K562 treated with DMSO at 1 percent for 4 hours (cell line): ENCODE results near the gene LMBRD2. TPM values are rescaled to one million over a fixed set of nuclear protein-coding genes. Genes with fewer than 3 reads are reported as not detected.

ENCODE experiments used
- total RNA-seq: library from RNA; unstranded; fragments of 300-600 nt; gene quantifications from 2 replicates; pipeline ENCODE4 v1.2.3, GENCODE V29; 2022; ENCODE audit not compliant: insufficient read depth

LMBRD2 gene
- 4.0 and 4.9 TPM in 2 replicates for total RNA-seq

DNA sequence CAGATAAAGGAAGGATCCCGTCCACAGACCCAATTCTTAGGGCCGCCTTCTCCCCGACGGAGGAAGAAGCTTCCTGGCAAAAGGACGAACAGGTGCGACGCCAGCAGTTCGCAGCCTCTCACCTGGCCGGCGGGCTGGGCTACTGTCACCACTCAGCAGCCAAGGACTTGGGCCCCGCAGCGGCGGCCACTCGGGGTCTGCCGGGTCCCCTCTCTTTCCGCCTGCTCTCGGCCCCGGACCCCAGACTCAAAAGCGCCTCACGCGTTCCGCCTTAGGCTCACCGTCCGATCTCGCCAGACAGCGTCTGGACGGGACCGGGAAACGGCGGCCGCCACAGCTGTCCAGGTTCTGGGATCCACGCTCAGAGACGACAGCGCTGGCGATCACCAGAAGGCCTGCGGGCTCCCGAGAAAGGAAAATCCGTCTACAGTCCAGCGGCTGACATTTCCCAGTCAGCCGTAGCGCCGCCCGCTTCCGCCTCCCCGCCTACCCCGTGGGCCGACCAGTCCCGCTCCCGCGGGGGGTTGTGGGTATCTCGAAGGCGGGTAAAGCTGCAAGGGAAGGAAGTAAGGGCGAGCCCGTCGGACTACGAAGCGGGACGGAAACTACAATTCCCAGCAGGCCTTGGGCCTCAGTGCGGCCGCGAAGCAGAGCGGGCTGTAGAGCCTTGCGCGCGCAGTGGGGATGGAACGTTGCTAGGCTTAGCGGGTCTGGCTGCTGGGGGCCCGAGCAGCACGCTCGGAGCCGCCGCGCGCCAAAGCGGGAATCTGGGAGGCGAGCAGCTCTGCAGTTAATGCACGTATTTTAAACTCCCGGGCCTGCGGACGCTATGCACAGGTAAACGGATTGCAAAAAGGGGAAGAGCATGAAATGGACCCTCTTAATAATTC lies at the start of gene LMBRD2, which contains the start of gene SKP2:
Gene LMBRD2 (minus strand): TSS at position 454 of the 890 bp plus-strand sequence. CDS start 8,538 bp downstream, outside the sequence.
Gene SKP2 (plus strand): TSS at position 678 of the 890 bp plus-strand sequence. CDS start 152 bp downstream, at position 830.

DNA sequence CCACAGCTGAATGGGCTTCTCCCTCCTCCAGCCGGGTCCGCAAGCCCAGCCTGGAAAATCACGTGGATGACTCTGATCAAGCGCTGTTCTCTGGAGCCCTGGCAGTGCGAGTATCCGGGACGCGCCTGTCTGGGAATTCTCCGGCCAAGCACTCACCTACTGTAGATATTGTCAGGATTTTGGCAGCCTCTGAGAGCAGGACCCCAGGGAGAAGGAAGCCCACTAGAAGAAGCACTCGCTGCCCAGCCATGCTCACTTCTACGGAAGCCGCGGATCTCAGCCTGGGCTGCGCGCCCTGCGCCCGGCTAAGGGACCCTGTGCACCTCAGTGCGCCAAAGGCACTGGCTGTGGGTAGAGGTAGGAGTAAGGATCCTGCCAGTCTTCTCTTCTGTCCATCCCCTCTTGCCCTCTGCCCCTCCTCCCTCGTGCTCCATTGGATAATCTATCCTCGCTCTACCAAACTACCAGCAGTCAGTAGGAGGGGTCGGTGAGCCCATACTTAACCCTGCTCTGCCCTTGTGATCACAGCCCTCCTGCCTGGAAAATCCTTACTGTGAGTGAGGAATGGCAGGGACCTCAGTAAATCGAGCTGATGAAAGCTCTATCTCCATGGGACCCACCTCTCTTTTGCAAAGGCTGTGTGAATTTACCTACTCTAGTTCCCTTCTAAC lies 85.0 kb downstream of the LMBRD2 start, which contains the start of gene UGT3A2:
Gene UGT3A2 (minus strand): TSS at position 343 of the 671 bp plus-strand sequence. CDS start 93 bp downstream, at position 250.

Other genes starting within 250 kb of the LMBRD2 start
- gene CAPSL, start 213.3 kb downstream of the LMBRD2 start, total RNA-seq: not detected in 2 replicates
- gene UGT3A1, start 160.5 kb downstream of the LMBRD2 start, total RNA-seq: not detected in 2 replicates
- gene UGT3A2, start 85.0 kb downstream of the LMBRD2 start, total RNA-seq: not detected in 2 replicates
- 23.5 and 28.9 TPM in 2 replicates for gene SKP2, start 224 bp upstream of the LMBRD2 start, total RNA-seq
- gene NADK2, start 90.0 kb upstream of the LMBRD2 start, total RNA-seq: 10.3 and 13.5 TPM in 2 replicates
- gene RANBP3L, start 150.0 kb upstream of the LMBRD2 start, total RNA-seq: not detected in 2 replicates